HG02970 (cell line): Measurements from ENCODE around the gene ZNF223.
A peak's percentile ranks its signal among the peaks of the same experiment; 100 is the strongest.

Source experiments
- ATAC-seq: cut with Tn5 transposase; IDR thresholded peaks from one replicate; pipeline ENCODE4 v1.9.1; 2021; ENCODE audit warnings: mild to moderate bottlenecking, moderate library complexity, moderate number of reproducible peaks; ENCODE audit not compliant: unreplicated experiment, low FRiP score

Gene ZNF223

GRCh38 chr19:44051650-44052402 lies at the start of gene ZNF223:
ZNF223 (plus strand) TSS chr19:44052036; CDS start chr19:44055177, 3,141 bp downstream.
- ATAC-seq, result peak; percentile 68

- no peak for ATAC-seq
Measured at GRCh38 chr19:44002212-44002565, 49.6 kb upstream of the ZNF223 start.

- peak; percentile 90 for ATAC-seq
Measured at GRCh38 chr19:44002566-44003460, 49.0 kb upstream of the ZNF223 start, which contains the start of gene ZNF230. ZNF230 (plus strand) TSS chr19:44002957; CDS start chr19:44007079, 4,122 bp downstream.

GRCh38 chr19:44003461-44004009 lies 48.3 kb upstream of the ZNF223 start:
- no peak for ATAC-seq

GRCh38 chr19:44005973-44006372 lies 45.9 kb upstream of the ZNF223 start:
- no peak for ATAC-seq

GRCh38 chr19:44007473-44007872 lies 44.4 kb upstream of the ZNF223 start:
- no peak for ATAC-seq

GRCh38 chr19:44010468-44010867 lies 41.4 kb upstream of the ZNF223 start:
- no peak for ATAC-seq

- no peak for ATAC-seq
Measured at GRCh38 chr19:44019498-44019897, 32.3 kb upstream of the ZNF223 start.

- ATAC-seq, result no peak
Measured at GRCh38 chr19:44021221-44021620, 30.6 kb upstream of the ZNF223 start.

GRCh38 chr19:44024900-44025216 lies 27.0 kb upstream of the ZNF223 start:
- ATAC-seq, result no peak

GRCh38 chr19:44025217-44025936 lies 26.5 kb upstream of the ZNF223 start, which contains the start of gene ZNF222:
ZNF222 (plus strand) TSS chr19:44025379; CDS start chr19:44025437, 58 bp downstream.
- ATAC-seq, result peak; percentile 55

- ATAC-seq, result no peak
Measured at GRCh38 chr19:44026622-44027021, 25.2 kb upstream of the ZNF223 start.

- no peak for ATAC-seq
Measured at GRCh38 chr19:44032001-44032610, 19.7 kb upstream of the ZNF223 start.

- no peak for ATAC-seq
Measured at GRCh38 chr19:44042147-44042546, 9.7 kb upstream of the ZNF223 start.

GRCh38 chr19:44050740-44051649 lies 841 bp upstream of the ZNF223 start:
- ATAC-seq, result no peak

- ATAC-seq, result no peak
Measured at GRCh38 chr19:44055870-44056269, 4.0 kb downstream of the ZNF223 start.

GRCh38 chr19:44059229-44059628 lies 7.4 kb downstream of the ZNF223 start:
- no peak for ATAC-seq

GRCh38 chr19:44061038-44061437 lies 9.2 kb downstream of the ZNF223 start:
- no peak for ATAC-seq

GRCh38 chr19:44066305-44066704 lies 14.5 kb downstream of the ZNF223 start:
- no peak for ATAC-seq
